Medulla oblongata (tissue), 1 donor: ENCODE data around the gene UPK3B.
"Not testable (repeated sequence)": the region's sequence is repeated elsewhere in the genome, so short reads cannot be mapped to it uniquely, and the experiment has no call there.

Source experiments
- DNase-seq: peaks from one replicate; pipeline ENCODE4 v3.0.0-alpha.2; 2015; ENCODE audit errors: extremely low spot score

Gene UPK3B

DNA sequence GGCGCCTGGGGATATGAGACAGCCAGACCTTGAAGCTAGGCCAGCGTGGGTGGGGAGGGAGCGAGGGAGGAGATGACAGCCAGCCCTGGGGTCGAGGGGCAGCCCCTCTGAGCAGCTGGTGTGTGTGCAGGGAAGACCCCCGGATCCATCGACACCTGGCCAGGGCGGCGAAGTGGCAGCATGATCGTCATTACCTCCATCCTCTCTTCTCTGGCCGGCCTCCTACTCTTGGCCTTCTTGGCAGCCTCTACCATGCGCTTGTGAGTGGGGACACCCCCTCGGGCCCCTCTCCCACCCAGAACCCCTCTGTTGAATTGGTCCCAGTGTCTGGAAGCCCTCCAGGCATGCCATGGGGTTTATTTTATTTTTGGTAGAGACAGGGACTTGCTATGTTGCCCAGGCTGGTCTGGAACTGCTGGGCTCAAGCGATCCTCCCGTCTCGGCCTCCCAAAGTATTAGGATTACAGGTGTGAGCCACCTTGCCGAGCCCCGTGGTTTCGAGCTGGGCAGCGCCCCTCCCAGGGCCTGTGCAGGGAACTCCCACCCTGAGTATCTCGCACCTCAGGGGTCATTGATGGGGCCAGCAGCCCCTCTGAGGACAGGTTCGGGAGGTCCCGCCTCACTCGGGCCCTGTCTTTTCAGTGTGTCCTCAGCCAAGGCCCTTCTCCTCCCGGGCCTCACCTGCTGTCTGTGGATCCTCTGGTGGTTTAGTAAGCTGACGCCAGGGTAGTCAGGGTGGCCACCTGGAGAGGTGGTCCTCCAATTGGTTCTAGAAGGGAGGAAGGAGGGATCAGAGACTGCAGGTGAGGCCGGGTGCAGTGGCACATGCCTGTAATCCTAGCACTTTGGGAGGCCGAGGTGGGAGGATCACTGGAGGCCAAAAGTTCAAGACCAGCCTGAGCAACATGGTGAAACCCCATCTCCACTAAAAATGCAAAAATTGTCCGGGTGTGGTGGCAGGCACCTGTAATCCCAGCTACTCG, 3.8 kb downstream of the UPK3B start:
- DNase-seq, result no peak

DNA sequence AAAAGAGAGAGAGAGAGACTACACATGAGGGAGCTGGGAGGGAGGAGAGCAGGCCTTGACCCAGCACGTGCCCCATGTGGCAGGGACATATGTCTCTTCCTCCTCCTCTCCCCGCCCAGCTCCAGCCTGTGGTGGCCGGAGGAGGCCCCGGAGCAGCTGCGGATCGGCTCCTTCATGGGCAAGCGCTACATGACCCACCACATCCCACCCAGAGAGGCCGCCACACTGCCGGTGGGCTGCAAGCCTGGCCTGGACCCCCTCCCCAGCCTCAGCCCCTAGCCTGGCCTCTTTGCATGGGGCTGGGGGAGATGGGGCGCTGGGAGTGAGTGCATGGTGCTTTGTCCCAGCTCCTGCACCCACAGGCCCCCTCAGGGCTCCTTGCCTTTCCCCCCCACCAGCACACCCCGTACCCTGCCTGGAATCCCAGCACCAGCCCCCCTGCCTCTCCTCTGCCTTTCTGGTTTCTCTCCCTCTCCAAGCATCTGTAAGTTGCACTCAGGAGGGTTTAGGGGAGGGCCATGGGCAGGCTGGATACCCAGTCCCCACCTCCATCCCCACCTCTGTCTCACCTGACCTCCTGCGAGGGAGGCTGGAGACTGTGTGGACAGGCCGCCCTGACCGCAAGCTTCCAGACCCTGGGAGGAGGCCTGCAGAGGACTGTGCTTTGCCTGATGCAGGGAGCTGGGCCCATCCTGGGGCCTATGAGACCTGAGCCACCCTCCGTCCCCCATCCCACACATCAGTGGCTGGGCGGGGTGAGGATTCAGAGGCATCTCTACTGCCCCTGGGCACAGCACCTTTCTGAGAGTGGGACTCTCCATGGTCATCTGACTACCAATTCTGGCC, 4.8 kb downstream of the UPK3B start:
- no peak for DNase-seq

DNA sequence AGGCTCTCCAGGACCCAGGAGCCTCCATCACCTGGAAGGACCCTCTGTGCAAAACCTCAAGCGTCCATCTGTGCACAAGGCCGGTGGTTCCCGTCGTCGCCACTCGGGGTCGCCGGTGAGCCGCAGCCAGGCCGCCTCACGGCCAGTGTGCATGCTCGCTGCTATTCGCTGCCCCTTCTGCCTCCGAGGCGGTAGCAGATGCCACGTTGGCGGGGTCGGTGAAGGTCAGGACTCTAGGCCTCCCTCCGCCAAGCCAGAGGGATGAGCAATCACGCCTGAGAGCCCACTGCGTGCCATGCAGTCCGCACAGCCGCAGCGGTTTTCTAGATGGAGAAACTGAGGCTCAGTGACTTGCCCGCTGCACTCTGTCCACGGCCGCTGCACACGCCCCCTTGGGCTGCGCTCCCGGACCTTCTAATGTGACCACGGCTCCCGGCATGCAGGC, 5.7 kb downstream of the UPK3B start:
- peak; percentile 37 for DNase-seq

DNA sequence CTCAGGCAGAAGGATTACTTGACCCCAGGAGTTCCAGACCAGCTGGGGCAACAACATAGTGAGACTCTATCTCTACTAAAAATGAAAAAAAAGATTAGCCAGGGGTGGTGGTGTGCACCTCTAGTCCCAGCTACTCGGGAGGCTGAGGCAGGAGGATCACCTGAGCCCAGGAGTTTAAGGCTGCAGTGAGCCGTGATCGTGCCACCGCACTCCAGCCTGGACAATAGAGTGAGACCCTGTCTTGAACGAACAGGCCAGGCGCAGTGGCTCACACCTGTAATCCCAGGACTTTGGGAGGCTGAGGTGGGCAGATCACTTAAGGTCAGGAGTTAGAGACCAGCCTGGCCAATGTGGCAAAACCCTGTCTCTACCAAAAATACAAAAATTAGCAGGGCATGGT, 6.6 kb downstream of the UPK3B start:
- DNase-seq, result not testable (repeated sequence)

DNA sequence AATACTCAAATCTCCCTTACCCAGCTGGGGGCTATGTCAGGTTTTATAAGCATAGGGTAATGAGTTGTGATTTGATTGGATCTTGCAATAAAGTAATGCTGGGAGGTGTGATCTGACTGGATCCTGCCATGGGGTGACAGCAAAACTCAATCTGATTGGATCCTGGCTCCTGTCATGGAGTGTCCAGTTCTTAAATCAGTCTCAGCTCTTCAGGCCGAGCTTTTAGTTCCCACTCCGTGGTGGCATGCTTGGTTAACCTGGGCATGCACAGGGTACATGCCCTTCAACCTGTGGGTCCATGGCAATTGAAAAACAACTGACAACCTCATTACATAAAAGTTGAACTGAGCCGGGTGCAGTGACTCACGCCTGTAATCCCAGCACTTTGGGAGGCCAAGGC, 15.8 kb downstream of the UPK3B start:
- not testable (repeated sequence) for DNase-seq

DNA sequence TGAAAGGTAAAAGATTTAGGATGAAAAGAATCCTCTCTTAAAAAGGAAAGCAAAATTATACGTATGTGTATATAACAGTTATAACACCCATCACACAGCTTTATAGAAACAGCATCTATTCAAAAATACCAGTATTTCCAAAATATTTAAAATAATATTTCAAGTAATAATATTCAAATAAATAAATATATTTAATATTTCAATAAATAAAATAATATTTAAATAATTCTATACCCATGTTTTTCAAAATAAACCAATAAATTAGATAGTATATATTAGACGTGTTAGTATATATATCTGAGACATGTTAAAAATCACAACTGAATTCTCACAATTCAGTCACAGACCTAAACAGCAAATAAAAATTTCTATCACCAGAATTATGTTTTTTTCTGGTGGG, 21.3 kb downstream of the UPK3B start:
- not testable (repeated sequence) for DNase-seq

DNA sequence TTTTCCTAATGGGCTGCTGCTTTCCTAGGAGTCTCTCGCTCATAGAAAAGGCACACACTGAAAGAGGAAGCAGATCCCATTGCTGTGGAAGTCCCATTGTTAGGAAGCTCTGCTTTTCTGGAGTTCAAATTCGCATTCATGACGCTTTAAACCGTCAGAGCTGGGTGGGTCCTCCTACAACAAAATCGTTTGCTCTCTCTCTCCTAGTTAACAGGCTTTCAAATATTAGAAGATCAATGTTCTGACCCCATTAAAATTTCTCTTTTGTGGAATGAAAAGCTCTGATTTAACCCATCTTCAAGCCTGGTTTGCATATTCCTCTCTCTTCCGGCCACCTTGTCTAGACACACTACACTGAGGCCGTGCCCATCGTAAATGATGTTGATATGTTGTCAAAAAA, 32.8 kb downstream of the UPK3B start, which contains the start of gene SPDYE16:
SPDYE16 (minus strand) TSS at position 101 of the 400 bp plus-strand sequence. CDS start 1,838 bp downstream, outside the sequence.
- not testable (repeated sequence) for DNase-seq

DNA sequence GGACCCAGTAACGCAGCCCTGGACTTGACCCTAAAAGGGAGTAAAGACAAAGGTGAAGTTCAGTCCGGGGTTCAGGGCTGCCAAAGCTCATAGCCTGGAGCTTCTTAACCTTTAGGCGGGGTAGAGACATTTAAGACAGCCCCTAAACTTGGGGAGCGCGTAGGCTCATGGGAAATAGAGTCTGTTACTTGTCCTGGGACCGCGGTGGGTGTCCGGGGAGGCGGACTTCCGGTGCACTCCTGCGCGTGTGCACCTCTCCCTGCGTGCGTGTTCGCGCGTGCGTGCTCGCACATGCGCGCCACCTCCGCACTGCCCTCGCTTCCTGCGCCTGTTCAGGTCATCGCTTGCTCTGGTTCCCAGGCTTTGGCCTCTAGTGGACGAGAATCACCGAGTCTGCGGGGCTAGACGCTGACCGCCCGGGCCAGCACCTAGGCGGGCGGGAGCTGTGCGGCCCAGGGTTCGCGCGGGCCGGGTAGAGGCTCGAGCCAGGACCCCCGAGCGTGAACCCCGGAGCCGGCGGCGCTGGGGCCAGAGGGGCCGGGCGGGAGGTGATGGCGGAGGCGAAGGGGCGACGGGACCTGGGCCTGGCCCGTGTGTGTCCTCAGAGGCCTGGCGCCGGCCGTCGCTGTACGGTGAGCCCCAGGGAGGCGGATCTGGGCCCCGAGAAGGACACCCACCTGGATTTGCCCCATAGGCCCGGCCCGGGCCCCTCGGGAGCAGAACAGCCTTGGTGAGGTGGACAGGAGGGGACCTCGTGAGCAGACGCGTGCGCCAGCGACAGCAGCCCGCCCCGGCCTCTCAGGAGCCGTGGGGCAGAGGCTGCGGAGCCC, 38.9 kb downstream of the UPK3B start:
- peak; percentile 94 for DNase-seq

DNA sequence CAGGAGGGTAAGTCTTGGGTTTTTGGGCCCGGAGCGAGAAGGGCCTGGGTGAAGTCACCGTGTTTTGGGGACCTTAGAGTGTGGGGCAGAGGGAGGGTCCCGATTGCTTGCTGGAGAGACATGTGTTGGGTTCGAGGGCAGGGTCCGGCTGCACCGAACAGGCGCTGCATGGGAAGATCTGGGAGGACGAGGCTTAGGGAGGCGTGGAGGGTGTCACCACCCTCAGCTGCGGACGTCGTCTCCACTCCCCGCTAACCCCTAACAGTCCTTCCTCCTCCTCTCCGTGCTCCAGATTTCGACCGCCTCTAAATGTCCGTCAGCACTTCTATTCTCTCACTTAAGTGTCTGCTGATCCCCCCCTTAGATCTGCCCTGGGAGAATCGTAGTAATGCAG, 39.5 kb downstream of the UPK3B start:
- DNase-seq, result not testable (repeated sequence)

DNA sequence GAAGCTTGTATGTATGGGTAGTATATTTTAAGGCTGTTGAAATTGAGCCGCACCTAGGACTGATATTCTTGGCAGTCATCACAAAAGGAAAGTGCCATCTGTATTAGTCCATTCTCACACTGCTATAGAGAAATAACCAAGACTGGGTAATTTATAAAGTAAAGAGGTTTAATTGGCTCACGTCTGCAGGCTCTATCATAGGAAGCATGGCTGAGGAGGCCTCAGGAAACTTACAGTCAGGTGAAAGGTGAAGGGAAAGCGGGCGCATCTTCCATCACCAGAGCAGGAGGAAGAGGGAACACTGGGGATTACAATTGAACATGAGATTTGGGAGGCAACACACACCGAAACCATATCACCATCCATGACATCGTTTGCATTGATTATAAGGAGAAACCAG, 41.6 kb downstream of the UPK3B start:
- not testable (repeated sequence) for DNase-seq

DNA sequence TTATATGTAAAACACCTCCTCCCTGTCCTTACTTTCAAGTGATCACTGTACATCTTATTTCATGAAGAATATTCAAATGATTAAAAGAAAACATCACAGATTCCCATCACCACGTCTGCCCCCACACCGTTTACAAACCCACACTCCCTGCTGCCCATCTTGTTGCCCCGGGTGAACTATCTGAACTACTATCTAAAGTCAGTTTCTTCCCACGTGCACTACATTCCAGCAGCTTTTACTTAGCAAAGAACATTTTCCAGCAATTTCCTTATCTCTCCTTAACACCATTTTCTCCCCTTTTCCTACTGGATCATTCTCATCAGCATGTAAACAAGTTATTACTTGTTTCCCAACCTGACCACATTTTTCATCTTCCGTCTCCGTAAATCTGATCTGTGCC, 49.3 kb downstream of the UPK3B start:
- not testable (repeated sequence) for DNase-seq

DNA sequence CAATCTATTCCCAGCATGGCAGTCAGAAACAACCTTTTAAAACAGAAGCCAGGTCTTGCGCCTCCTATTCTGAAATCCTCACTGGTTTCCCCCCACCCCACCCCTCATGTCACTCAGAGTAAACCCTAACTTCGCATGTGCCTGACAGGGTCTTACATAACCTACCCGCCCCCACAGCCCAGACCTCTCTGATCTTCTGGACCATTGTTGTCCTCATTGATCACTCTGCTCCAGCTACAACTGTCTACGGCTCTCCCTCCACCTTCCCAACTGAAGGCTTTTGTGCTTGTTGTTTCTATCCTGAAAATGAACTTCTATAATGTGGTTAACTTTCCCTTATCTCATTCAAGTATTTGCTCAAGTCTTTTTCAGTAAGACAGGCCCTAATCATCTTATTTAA, 49.8 kb downstream of the UPK3B start:
- not testable (repeated sequence) for DNase-seq

DNA sequence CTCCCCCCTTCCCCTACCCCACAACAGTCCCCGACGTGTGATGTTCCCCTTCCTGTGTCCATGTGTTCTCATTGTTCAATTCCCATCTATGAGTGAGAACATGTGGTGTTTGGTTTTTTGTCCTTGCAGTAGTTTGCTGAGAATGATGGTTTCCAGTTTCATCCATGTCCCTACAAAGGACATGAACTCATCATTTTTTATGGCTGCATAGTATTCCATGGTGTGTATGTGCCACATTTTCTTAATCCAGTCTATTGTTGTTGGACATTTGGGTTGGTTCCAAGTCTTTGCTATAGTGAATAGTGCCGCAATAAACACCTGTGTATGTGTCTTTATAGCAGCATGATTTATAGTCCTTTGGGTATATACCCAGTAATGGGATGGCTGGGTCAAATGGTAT, 51.0 kb downstream of the UPK3B start:
- not testable (repeated sequence) for DNase-seq

DNA sequence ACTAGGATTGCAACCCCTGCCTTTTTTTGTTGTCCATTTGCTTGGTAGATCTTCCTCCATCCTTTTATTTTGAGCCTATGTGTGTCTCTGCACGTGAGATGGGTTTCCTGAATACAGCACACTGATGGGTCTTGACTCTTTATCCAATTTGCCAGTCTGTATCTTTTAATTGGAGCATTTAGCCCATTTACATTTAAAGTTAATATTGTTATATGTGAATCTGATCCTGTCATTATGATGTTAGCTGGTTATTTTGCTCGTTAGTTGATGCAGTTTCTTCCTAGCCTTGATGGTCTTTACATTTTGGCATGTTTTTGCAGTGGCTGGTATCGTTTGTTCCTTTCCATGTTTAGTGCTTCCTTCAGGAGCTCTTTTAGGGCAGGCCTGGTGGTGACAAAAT, 54.6 kb downstream of the UPK3B start:
- DNase-seq, result not testable (repeated sequence)
